Caki2 (cell line): ENCODE results near the gene ZNF484. TPM values are rescaled to one million over a fixed set of nuclear protein-coding genes. Genes with fewer than 3 reads are reported as not detected.
"Not testable (repeated sequence)": the region's sequence is repeated elsewhere in the genome, so short reads cannot be mapped to it uniquely, and the experiment has no call there.

Experiments
- DNase-seq: peaks from one replicate; pipeline ENCODE4 v3.0.0-alpha.2; 2015; ENCODE audit warnings: low read depth
- in situ Hi-C: cut with HindIII; loops from 2 replicates; pipeline ENCODE4 v1.10.0; 2016; ENCODE audit warnings: low sequenced_read_pairs, low pct_unique_long_range_greater_than_20kb, mixed read lengths
- total RNA-seq: library from RNA; depleted of rRNA; stranded (reverse); fragments of >200 nt; shearing (Covaris generic); gene quantifications from 2 replicates; pipeline ENCODE4 v1.2.3, GENCODE V29; 2014; ENCODE audit warnings: low replicate concordance; rRNA removed

Gene ZNF484
- 2.2 and 5.2 TPM in 2 replicates for total RNA-seq

DNA sequence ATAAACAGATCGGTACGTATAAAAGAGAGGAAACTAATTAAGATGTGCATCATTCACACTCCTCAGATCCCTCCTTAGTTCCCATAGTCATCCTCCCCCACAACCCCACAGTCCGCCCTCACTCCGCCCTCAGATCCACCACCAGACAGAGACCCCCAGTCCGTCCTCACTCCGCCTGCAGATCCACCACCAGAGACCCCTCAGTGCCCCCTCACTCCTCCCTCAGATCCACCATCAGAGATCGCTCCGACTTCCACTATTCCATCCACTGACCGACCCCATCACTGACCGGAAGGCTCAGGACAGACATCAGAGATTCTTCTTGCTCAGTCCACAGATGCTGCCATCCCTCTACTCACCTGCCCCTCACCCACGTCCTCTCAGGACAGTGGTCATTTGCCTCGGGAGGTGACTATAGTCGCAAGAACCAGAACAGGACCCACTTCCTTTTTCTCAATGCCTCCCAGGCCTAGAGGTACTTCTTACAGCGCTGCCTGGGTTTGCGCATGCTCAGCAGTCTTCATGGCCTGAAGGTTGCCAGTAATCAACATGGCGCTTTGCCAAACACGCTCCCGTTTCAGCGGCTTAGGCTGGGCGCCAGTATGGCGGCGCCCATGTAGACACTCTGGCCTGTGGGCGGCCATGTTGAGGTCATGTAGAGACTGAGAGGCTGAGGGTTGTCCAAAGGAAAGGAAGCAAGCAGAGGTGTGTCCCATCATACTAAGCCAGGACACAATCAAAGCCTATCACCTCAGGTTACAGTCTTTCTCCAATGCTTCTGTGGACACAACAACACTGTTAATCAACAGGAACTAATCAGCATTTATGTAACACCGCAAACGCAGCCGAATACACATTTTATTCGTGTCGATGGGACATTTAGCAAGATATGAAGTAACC lies at the start of gene ZNF484:
ZNF484 (minus strand) TSS at position 508 of the 900 bp plus-strand sequence. CDS start 3,009 bp downstream, outside the sequence.
- DNase-seq: peak; percentile 95
- in situ Hi-C loops: no loop called here

DNA sequence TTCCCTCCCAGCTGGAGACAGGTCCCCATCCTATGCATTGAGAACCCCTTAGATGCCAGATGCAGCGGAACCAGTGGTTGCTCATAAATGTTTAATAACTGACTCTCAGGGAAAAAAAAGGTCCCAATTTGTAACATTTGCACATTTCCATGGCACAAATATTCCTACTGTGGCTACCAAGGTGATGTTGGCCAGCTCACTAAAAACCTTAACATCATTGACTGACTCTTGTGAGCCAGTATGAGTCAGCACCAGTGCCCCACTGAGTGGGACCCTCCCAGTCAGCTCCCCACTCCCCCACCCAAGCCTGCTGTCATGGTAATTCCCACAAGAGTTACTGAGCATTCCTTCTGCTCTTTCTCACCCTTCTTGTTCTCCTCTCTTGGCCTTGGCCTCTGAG lies 42.6 kb upstream of the ZNF484 start:
- no peak for DNase-seq
- in situ Hi-C loops: no loop called here

DNA sequence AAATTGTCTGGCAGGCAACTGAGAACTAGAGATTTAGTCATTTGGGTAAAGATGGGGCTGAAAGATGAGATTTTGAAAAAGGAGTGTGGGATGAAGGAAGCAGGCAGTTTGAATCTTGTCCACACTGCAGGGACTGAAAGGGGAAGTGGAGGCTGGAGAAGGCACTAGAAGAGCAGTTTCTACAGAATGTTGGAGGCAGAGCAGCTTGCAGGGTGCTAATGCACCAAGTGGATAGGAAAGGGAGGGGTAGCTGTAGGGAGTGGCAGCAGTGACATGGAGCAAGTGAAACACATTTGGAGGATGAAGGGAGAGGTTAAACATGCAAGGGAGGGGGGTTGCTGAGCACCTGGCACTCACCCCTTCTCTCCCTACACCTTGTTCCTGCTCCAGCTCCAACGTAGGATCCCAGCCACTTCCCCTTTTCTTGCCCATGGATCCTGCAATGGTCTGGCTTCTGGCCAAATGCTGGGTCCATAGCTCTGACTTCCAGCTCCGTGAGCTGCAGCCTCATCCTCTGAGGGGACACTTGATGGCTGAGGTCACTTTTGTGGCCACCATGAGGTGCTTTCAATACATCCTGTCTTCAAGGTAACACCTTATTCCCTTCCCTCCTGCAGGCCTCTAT lies 39.5 kb upstream of the ZNF484 start:
- DNase-seq: no peak
- in situ Hi-C loops: no loop called here

DNA sequence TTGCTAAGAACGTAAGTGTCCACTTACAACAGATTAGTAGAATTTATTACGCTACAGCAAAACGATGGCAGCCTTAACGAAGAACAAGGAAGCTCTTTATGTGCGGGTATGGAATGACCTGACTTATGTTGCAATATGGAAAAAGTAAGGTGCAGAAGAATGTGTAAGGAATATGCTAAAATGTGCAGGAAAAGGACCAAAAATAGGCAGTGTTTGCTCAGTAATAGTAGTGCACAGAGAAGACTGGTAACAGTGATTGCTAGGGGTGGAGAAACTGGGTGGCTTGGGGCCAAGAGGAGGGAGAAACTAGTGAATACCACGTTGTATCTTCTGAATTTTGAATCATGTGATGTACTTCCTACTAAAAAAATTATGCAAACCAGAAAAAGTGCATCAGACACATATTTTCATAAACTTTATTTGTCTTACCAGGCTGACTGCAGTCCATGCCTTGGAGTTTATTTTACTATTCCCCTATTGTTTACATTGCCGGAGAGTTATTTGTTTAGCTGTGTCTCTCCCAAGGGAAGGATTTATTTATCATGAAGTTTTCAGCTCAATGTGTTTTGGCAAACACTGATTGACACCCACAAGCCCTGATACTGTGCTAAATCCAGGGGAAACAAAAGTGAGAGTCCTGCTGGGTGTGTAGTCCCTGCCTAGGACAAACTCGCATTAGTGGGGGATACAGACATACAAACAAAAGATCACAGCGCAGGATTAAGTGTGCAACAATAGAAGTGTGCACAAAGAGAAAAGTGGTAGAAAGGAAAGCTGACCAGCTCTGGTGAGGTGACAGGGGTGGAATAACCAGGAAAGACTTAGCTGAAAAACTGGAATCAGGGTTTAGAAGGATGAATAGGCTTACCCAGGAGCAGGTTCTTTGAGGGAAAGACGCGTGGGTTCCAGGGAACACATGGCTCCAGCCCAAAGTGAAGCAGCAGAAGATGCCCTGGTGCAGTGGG lies 34.0 kb upstream of the ZNF484 start:
- DNase-seq: no peak
- in situ Hi-C loops: no loop called here

DNA sequence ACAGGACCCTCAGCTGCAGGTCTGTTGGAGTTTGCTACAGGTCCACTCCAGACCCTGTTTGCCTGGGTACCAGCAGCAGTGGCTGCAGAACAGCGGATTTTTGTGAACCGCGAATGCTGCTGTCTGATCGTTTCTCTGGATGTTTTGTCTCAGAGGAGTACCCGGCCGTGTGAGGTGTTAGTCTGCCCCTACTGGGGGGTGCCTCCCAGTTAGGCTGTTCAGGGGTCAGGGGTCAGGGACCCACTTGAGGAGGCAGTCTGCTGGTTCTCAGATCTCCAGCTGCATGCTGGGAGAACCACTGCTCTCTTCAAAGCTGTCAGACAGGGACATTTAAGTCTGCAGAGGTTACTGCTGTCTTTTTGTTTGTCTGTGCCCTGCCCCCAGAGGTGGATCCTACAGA lies 27.3 kb upstream of the ZNF484 start:
- DNase-seq, in situ Hi-C loops: not testable (repeated sequence)

DNA sequence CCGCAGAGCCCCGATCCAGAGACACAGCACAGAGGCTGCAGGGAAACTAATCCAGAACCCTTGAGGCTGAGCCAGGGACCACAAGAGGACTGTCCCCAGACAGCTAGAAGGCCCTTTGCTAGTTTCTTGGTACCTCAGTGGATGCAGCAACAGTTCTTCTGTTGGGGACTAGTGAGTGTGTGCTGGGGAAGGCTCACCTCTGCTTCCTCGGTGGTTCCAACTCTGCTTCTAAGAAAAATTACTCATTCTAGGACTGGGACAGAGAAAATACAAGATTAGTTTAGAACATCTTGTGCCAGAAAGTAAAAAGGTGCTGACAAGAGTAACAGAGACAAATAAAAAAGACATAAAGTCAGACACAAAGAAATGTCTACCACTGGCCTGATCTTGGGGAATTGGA lies 19.5 kb upstream of the ZNF484 start:
- in situ Hi-C loops: no loop called here
- no peak for DNase-seq

DNA sequence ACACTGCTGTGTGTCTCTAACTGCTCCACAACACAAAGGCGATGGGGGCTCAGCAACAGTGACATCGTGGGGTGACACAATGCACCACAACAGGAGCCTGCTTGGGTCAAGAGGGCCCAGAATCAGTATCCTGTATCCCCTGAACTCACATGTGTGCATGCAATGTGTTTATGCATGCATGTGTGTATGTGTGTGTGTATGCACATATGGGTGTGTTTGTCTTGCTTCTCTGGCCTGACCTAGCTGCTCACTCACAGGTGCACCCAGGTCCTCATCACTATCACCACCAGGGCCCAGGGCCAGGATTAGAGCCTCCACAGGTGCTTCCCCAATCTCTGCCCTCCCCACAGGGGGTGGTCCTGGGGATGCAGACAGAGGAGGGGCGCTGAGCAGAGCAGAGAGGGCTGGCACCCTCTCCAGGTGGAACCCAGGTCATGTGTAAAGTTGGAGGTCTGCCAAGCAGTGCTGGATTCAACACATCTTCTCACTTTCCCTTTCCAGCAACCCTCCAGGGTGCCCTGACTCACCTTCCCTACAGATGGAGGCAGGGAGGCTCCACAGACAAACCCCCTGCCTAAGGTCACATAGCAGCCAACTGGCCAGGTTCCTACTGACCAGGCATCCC lies 18.1 kb upstream of the ZNF484 start:
- in situ Hi-C loops: no loop called here
- DNase-seq: no peak

DNA sequence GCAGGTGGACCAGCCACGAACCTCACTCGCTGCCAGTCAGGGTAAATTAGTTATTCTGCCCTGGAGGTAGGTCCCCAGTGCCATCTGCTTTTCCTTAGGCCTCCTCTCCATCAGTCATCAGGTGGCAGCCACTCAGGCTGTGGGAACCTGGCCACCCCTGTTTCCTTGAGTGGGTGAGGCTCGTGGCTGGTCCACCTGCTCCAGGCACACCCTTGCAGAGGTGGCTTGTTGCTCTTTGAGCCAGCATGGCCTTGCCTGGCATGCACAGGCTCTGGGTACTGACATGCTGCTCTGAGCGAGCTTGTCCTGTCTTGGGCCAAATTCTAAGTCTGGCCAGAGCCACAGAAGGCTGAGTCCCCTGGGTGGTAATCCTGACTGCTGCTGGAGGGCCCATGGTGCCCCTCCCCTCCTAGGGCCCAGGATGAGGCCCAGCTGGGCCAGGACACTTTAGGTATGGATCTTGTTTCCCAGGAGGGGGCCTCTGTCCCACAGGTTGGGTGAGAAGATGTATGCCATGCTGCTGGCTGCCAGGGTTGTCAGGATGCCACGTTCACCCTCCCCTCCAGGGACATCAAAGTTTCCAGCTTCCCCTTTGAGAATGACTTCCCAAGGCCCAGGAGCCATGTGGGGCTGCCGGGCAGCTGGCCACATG lies 17.0 kb upstream of the ZNF484 start:
- DNase-seq: no peak
- in situ Hi-C loops: no loop called here

DNA sequence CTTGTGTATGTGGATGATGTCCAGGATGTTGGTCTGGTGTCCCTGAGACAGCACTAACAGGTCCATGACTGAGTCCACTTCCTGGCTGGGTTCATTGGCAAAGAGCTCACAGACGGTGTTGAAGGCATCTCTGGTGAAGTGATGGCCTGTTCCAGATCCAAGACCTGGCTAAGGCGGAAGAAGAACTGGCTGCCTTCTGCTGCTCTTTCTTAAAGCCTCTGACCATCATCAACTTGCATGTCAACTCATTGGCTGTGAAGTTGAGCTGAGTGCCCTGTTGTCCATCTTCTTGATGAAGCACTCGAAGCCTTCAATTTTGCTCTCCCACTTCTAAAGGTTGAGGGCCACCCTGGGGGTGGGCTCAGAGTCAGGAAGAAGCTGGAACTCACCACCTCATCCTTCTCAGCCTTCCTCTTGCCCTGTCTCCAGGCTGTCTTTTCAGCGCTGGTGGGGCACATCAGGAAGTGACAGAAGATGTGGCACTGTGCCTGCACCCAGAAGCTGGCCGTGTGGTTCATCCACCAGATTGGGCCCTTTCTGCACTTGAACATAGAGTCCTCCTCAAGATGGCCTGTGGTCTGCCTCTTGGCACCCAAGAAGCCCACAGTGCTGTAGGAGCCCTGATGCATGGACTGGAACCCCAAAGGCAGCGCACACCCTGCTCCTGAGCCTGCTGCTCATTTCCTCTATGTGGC lies 16.2 kb upstream of the ZNF484 start:
- DNase-seq, in situ Hi-C loops: not testable (repeated sequence)

DNA sequence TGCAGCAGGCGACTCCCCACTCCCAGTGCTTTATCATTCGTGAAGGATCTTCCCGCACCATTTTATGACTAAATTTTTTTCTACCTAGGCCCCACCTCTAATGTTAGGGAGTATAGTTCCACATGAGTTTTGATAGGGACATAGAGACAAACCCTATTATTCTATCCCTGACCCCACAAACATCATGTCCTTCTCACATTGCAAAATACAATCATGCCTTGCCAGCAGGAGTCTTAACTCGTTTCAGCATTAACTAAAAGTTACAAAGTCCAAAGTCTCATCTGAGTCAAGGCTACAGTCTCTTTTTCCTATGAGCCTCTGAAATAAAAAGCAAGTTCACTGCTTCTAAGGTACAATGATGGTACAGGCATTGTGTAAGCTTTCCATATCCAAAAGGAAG lies 14.4 kb upstream of the ZNF484 start:
- DNase-seq: not testable (repeated sequence)

DNA sequence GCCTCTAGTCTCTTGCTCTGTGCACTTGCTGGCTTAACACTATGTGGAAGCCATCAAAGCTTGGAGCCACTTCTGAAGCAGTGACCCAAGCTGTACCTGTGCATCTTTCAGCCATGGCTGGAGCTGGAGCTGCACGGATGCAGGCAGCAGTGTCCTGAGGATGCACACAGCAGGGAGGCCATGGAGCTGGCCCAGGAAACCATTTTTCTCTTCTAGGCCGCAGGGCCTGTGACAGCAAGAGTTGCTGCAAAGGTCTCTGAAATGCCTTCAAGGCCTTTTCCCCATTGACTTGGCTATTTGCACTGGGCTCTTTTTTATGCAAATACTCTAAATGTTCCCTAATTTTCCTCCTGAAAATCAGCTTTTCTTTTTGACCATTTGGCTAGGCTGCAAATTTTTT lies 12.9 kb upstream of the ZNF484 start:
- DNase-seq: no peak
- in situ Hi-C loops: no loop called here

More for the DNA sequence above, 14.4 kb upstream of the ZNF484 start:
- in situ Hi-C loops: not testable (repeated sequence)

DNA sequence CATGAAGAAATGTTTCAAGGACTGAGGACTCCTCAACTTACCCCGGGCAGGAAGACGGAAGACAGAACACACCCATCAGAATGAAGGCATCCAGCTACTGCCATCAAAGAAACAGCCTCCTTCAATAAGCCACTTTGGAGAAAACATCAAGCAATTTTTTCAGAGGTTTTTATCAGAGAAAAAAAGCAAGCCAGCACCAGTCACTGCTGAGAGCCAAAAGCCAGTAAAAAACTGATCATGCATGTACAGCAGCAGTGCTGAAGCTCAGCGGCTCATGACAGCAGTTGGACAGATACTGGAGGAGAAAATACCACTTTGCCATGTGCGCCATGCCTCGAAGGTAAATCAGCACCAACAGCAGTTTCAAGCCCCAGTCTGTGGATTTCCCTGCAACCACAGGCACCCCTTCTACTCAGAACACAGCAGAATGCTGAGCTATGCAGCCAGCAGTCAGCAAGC lies 10.1 kb upstream of the ZNF484 start:
- no peak for DNase-seq
- in situ Hi-C loops: no loop called here

DNA sequence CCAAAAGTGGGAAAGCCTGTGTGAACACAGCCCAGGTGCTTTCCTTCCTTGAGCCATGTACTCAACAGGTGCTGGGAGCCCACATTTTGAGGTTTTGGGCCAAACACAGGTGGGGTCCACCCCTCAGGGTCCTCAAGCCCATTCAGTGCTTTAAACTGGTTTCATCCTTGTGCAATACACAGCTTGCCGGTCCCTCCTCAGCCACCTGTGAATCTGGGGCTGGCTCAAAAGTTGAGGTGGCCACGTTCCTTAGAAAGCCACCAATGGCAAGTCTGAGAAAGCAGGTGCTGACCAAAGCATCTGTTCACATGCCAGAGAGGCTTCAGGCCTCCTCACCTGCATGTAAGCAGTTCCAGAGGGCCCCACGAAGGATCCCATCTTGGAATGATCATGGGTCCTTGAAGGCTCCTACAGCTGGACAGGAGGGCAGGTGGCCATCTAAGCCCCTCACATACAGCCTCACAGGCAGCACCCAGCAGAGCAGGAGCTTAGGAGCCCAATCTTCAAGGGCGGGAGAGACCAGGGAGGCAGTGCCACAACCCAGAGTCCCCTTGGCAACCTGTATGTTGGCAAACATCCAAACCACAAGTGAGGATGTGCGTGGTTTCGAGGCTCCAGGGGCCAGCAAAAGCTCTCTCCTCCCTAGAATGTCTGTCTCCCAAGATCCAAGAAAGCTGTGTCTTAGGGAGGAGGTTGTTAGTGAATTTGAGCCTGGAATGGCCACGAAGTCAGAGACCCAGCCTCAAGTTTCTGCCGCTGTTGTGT lies 9.2 kb upstream of the ZNF484 start:
- DNase-seq, in situ Hi-C loops: not testable (repeated sequence)

DNA sequence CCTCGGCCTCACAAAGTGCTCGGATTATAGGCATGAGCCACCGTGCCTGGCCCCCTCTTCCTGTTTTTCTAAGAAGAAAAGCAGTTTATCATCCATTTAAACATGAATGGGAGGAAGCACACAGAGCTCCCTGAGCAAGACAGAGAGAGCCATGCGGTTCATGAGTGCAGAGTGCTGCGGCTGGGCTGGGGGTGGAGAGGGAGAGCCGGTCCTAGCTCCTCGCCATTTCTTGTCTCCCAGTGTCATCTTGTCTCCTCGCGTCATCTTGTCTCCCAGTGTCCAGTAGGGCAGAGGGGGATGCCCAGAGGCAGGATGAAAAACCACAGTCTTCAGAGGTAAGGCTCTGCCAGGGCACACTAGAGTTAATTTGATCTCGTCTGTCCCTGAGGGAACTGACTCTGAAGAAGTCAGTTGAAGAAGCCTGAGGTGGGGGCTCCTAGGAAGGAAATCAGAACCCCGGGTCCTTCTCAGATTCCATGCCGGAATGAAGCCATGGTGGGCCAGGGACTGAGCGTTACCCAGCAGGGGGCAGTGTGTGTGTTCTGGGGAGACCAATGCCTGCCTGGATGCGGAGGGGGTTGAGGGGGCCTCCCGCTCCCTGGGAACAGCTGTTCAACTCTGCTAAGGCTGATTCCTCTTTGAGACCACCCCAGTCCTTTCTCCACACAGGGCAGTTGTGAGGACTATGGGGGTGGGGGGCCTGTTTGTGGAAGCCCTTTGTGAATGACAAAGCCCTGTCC lies 6.0 kb upstream of the ZNF484 start:
- in situ Hi-C loops, DNase-seq: not testable (repeated sequence)

DNA sequence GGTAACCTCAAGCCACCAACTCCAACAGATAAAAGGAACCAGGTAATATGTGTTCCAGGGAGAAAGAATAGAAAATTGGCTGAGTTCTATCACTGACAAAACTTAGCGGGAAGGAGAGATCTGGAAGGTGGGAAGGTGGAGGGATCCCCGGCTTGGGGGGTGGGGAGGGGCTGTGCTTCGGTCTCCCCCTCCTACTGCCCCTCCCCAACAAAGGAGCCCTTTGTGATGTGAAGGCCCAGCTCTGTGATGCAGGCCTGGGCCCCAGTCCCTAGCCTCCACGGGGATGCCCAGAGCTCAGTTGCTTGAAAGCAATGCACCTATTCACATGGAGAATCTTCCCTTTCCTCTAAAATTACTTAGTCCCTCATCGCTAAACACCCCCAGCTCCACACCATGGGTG lies 4.4 kb upstream of the ZNF484 start:
- no peak for DNase-seq
- in situ Hi-C loops: no loop called here

DNA sequence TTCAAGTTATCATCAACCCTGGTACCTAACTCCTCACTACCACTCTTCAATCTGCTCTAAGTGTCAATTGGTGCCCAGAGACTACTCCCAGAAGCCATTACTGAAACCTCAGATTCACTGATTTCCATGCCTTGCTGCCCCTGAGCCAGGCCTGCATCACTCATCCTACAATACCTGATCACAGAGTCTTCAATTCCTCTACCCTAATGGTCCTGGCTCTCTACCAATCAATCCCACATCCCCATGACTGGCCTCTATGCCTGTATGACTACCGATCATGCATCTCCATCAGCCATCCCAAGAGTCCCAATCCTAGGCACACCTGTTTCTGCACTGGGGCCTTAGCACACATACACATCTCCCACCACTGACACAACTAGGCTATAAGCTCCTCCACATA lies 2.5 kb downstream of the ZNF484 start:
- in situ Hi-C loops: no loop called here
- no peak for DNase-seq
